Choroid plexus epithelial cell (primary cell): ENCODE data around the gene CHRNA1.

ENCODE experiments used
- DNase-seq: peaks from one replicate; pipeline ENCODE4 v3.0.0-alpha.2; 2010; ENCODE audit warnings: low read depth
- H3K4me3 ChIP-seq: 2 replicates; pipeline ENCODE4 v1.5.1; 2011; ENCODE audit warnings: low read depth, mild to moderate bottlenecking, control low read depth, low read length, moderate library complexity
- TF ChIP-seq, protein P1 (sequence below): conservative IDR thresholded peaks from 2 replicates; pipeline ENCODE4 v1.5.1; 2011; ENCODE audit warnings: low read depth, mild to moderate bottlenecking, control low read depth, inconsistent platforms, low read length, moderate library complexity

The CHRNA1 gene

GRCh38 chr2:174740721-174741120 is 23.6 kb downstream of the CHRNA1 start:
- no peak overlapping the region for H3K4me3 ChIP-seq
- DNase-seq: no peak
- TF ChIP-seq, protein P1, sequence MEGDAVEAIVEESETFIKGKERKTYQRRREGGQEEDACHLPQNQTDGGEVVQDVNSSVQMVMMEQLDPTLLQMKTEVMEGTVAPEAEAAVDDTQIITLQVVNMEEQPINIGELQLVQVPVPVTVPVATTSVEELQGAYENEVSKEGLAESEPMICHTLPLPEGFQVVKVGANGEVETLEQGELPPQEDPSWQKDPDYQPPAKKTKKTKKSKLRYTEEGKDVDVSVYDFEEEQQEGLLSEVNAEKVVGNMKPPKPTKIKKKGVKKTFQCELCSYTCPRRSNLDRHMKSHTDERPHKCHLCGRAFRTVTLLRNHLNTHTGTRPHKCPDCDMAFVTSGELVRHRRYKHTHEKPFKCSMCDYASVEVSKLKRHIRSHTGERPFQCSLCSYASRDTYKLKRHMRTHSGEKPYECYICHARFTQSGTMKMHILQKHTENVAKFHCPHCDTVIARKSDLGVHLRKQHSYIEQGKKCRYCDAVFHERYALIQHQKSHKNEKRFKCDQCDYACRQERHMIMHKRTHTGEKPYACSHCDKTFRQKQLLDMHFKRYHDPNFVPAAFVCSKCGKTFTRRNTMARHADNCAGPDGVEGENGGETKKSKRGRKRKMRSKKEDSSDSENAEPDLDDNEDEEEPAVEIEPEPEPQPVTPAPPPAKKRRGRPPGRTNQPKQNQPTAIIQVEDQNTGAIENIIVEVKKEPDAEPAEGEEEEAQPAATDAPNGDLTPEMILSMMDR: no peak

DNA sequence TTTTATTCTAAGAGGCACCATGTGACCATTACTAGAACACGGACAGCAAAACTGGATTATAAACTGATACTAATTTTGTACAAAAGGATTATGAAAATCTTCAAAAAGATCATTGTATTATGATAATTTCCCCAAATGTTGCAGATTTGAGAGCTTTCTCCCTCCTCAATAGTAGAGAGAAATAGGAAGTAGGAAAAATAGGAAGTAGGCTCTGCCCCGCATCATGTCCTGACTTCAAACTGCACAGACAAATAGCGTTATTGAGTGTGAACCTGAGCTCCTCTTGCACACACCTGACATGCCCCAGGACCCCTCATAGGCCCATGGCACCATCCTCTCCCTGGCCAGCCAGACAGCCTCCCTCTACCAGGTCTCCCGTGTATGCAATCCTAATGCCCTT is 25.4 kb downstream of the CHRNA1 start:
- TF ChIP-seq, protein P1: no peak
- no peak for DNase-seq
- no peak overlapping the region for H3K4me3 ChIP-seq

- H3K4me3 ChIP-seq: no peak overlapping the region
- TF ChIP-seq, protein P1: no peak
- DNase-seq: no peak
Measured at GRCh38 chr2:174731546-174731945, 32.7 kb downstream of the CHRNA1 start.

GRCh38 chr2:174730698-174731018 is 33.6 kb downstream of the CHRNA1 start:
- no peak for DNase-seq
- TF ChIP-seq, protein P1: no peak
- H3K4me3 ChIP-seq: peak overlapping the region; percentile 8

- peak overlapping the region; percentile 51 for H3K4me3 ChIP-seq
- TF ChIP-seq, protein P1: no peak
- DNase-seq: peak; percentile 26
Measured at GRCh38 chr2:174729797-174730697, 34.2 kb downstream of the CHRNA1 start.

DNA sequence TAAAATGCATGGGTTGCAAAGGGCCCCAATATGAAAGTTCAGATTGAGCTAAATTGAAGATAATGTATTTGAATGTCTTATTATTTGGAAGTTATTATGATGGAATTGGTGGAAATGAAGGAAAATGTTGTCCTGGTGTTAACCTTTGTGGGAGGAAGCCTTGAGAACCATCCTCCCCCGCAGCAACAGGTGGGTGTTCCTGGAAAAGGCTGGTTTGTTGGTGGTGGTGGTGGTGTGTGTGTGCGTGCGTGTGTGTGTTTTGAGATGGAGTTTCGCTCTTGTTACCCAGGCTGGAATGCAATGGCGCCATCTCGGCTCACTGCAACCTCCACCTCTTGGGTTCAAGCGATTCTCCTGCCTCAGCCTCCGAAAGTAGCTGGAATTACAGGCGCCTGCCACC is 36.2 kb downstream of the CHRNA1 start:
- no peak overlapping the region for H3K4me3 ChIP-seq
- TF ChIP-seq, protein P1: no peak
- no peak for DNase-seq

DNA sequence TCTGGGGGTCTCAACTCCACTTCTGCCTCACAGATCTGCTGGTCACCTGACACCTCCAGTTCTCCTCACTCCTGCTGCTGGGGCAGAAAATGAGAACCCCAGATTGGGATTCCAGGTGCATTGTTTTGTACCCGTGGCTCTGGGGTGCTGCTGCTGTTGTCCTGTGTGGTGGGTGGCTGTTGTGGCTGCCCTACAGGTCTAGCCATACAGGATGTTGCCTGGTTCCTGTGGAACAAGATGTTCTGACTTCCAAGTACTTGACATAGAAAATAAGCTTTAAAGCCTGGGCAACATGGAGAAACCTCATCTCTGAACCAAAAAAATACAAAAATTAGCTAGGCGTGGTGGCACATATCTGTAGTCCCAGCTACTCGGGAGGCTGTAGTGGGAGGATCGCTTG is 38.1 kb downstream of the CHRNA1 start:
- H3K4me3 ChIP-seq: no peak overlapping the region
- TF ChIP-seq, protein P1: no peak
- no peak for DNase-seq
